NCI-H2107 treated with DMSO at 0.1 percent for 48 hours (cell line): ENCODE results near the gene HMGCS2.

Source experiments
- DNase-seq: peaks from one replicate; lab custom pipeline; 2025; ENCODE audit not compliant: unreplicated experiment; lab: John Stamatoyannopoulos, UW

The HMGCS2 gene

DNA sequence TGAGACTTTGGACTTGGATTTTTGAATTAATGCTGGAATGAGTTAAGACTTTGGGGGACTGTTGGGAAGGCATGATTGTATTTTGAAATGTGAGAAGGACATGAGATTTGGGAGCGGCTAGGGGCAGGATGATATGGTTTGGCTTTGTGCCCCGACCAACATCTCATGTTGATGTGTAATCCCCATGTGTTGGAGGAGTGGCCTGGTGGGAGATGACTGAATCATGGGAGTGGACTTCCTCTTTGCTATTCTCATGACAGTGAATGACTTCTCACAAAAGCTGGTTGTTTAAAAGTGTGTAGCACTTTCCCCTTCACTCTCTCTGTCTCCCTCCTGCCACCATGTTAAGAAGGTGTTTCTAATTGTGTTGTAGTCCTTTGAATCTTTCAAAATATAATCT, 66.3 kb downstream of the HMGCS2 start:
- no peak for DNase-seq

GRCh38 chr1:119701659-119702058, 67.0 kb downstream of the HMGCS2 start:
- DNase-seq: no peak

- DNase-seq: no peak
These were observed 68.4 kb downstream of the HMGCS2 start for GRCh38 chr1:119700326-119700725.
